ENCODE data around the gene KRTCAP2. TPM values are rescaled to one million over a fixed set of nuclear protein-coding genes. Genes with fewer than 3 reads are reported as not detected.

Gene KRTCAP2
- polyA plus RNA-seq, 3 donors: 120 to 146 (median 127) TPM

DNA sequence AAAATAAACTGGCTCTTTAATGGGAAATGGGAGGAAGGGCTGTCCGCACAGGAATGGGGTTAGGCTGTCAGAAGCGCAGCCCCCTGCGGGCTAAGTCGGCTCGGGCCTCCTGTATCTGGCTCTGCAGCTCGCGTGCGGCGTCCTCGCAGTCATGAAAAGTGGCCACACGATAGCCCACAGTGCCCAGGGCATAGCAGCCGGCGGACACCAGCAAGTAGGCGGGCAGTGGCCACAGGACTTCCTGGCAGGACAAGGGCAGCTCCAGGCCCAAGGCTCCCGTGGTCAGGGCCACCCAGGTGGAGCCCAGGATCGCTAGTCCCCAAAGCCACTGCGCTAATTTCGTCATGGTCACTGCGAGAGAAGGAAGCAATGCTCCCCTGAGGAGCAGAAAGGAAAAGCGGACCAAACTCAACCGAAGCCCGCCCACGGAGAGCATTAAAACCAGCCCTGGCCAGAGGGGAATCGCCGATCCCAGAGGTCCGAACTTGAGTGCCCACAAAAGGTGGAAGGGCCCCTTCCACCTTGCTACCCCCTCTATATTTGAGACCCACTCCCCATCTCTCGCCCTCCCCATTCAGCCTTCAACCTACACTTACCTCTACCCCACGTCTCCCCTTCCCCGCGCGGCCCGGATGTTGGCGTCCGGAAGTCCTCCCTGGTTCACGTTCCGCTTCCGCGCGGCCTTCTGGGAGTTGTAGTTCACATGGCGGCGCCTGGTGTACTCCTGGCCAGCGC is 33.0 kb downstream of the KRTCAP2 start, which contains the start of gene DPM3:
TSS of gene DPM3 (minus strand) at position 637 of the 735 bp plus-strand sequence. CDS start at position 346, 291 bp downstream.
- DNase-seq: peak; percentile 87

- no peak for DNase-seq
These were observed 35.8 kb downstream of the KRTCAP2 start for GRCh38 chr1:155137154-155137949.

- no peak for DNase-seq
These were observed 36.4 kb downstream of the KRTCAP2 start for GRCh38 chr1:155136748-155137147.

DNA sequence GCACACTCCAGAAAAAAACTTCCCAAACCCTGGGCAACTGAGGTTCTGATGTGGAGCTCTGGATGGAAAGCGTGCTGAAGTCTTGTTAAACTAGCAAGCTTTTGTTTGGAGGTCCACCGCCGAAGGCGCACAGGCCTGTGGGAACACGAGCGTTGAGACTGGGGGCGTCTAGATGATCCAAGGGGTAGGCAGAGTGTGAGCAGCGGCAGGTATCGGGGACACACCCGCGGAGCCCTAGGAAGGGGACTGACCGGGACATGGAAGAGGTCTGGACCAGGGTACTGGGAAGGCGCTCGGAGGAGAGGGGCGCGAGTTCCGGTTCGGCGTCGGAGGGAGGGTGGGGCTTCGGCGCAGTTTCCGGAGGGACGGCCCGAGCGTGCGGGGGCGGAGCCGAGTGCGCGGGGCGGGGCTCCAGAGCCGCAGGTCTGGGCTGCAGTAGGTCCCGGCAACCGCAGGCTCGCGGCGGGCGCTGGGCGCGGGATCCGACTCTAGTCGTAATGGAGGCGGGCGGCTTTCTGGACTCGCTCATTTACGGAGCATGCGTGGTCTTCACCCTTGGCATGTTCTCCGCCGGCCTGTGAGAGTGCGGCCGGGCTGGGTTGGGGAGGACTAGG is 37.6 kb downstream of the KRTCAP2 start, which contains the start of gene SLC50A1:
TSS of gene SLC50A1 (plus strand) at position 438 of the 614 bp plus-strand sequence. CDS start at position 498, 60 bp downstream.
- DNase-seq: peak; percentile 93

DNA sequence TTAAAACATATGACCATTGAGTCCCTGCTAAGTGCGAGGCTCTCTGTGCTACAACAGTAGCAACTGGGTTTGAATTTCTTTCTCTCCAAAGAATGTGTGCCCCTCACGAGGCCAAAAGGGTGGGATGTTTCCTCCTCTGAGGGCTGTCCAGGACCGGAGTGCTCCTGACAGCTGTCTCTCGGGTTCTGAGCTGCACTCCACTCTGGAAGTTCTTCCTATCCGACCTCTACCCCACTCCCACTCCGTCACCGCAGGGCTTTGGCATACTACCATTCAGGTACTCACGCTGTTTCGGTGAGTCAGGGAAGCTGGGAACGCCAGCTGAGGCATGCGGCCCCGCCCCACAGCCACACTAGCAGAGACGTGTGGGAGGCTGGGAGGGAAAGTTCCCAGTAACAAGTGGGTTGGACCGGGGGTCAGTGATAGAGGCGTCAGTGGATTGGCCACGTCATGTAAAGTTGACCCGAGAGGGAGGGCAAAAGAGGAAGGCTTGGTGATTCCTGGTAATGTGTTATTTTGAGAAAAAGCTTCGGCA is 38.2 kb downstream of the KRTCAP2 start:
- peak; percentile 82 for DNase-seq

GRCh38 chr1:155134322-155134721 is 38.8 kb downstream of the KRTCAP2 start:
- DNase-seq: no peak

DNA sequence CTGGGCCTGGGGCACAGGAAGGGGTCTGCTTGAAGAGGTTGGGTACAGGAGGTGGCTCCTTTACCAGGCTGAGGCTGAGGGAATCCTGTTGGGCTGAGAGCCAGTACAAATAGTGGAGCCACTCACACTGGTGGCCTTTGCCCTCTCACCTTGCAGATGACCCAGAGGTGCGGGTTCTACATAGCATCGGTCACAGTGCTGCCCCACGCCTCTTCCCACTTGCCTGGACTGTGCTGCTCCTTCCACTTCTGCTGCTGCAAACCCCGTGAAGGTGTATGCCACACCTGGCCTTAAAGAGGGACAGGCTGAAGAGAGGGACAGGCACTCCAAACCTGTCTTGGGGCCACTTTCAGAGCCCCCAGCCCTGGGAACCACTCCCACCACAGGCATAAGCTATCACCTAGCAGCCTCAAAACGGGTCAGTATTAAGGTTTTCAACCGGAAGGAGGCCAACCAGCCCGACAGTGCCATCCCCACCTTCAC is 39.3 kb downstream of the KRTCAP2 start:
- DNase-seq: no peak

DNA sequence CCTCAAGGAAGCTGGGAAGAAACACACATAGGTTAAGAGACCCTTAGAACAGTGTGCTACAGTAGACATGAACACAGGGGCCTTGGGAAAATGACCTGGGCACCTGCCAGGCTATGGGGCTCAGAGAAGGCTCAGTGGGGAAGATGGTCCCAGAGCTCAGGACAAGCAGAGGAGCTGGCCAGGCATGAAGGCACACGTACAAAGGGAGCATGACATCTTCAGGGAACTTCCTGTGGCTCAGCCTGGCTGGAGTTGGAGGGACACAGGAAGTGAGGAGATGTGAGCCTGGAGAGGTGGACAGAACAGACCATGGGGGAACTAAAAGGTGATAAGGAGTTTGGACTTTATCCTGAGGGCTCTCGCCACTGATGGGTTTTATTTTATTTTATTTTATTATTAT is 41.2 kb downstream of the KRTCAP2 start:
- DNase-seq: no peak

DNA sequence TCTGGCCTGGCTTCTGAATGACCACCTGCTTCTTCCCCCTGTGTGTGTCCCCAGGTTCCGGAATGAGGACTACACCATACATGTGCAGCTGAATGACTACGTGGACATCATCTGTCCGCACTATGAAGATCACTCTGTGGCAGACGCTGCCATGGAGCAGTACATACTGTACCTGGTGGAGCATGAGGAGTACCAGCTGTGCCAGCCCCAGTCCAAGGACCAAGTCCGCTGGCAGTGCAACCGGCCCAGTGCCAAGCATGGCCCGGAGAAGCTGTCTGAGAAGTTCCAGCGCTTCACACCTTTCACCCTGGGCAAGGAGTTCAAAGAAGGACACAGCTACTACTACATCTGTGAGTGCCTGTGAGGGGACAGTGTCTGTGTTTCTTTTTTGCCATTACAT is 41.8 kb downstream of the KRTCAP2 start:
- DNase-seq: no peak

GRCh38 chr1:155130272-155131006 is 42.7 kb downstream of the KRTCAP2 start:
- DNase-seq: no peak

- no peak for DNase-seq
These were observed 44.2 kb downstream of the KRTCAP2 start for GRCh38 chr1:155128755-155129473.

DNA sequence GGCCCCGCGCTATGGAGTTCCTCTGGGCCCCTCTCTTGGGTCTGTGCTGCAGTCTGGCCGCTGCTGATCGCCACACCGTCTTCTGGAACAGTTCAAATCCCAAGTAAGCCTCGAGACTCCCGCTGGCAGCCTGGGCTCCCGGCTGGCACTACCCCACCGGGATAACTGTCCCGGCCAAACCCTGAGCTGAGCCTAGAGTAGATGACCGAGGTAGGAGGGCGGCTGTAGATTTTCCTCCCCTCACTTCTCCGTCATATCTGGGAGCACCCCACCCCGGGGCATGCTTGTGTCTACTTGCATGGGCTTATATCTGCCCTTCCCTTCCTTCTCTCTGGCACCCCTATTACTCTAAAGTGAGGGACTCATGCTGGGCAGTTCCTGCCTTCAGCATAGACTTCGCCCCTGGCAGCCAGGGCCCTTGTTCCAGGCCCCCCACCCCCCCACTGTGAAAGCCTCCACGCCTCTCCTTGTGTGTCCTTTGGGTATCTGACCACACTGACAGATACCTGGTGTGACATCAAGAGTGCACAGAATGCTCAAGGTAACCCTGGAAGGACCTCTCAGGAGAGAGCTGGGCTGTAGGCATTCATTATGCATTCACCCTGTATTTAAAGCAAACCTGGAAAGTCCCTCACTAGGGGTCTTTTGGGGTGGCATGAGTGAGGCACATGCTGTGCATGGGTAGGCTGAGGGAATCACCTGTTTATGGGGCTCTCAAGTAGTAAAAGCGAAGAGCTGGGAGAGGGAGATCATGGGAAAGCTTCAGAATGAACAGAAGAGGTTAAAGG is 44.9 kb downstream of the KRTCAP2 start:
- DNase-seq: no peak

DNA sequence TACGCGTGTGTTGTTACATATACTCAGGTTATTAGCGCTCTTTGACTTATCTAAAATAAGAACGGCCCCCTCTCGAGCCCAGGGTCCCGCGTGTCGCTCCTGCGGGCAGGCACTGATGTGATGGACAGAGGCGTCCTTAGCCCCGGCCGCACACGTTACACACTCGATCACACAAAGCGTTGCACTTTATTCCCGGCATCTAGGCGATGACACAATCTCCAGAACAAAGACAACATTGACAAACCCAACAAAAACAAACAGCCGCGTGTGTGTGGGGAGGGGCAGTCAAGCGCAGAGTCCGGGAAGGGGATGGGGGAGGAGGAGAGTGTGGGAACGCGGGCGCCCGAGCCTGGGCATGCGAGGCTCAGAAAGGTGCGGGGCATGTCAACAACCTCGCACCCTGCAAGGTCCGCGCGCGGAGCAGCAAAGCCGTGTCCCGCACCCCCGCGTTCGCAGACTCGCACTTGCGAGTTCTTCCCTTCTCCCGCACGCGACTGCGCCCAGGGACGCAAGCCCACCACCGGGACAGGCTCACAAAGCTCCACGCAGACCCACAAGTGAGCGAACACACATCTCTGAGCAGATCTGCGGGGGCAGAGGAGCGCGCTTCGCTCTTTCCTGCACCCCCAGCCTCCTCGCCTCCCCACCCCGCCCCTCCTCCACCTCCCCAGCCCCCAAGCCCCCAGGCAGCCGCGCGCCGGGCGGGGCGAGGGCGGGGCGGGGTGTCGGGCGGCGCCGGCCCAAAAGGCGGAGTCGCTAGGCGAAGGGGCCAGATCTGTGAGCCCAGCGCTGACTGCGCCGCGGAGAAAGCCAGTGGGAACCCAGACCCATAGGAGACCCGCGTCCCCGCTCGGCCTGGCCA is 45.8 kb downstream of the KRTCAP2 start, which contains the start of gene EFNA1:
TSS of gene EFNA1 (plus strand) at position 772 of the 862 bp plus-strand sequence. CDS start 102 bp downstream, outside the sequence.
- peak; percentile 79 for DNase-seq

DNA sequence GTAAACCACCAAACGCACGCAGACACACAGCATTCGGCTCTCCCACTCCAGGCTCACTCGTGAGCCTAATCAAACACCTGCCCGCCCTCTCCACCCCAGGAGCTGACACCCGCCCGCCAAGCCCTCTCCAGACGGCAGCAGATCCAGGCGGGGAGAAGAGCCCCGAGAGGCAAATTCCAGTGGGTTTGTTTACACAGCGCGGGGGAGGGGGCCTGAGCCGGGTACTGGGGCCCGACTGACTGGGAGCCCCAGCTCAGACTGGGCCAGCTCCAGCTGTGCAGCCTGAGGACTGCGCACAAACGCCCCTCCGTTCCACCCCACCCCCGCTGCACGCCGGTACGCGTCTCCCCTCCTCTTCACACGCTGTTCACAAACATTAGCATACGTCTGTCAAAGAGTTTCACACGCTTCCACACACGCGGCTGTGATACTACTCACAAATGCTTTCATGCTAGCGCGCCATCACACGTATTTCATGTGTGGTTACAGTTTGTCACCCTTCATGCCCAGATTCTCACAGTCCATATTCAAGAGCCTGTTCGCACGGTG is 46.5 kb downstream of the KRTCAP2 start:
- DNase-seq: no peak

DNA sequence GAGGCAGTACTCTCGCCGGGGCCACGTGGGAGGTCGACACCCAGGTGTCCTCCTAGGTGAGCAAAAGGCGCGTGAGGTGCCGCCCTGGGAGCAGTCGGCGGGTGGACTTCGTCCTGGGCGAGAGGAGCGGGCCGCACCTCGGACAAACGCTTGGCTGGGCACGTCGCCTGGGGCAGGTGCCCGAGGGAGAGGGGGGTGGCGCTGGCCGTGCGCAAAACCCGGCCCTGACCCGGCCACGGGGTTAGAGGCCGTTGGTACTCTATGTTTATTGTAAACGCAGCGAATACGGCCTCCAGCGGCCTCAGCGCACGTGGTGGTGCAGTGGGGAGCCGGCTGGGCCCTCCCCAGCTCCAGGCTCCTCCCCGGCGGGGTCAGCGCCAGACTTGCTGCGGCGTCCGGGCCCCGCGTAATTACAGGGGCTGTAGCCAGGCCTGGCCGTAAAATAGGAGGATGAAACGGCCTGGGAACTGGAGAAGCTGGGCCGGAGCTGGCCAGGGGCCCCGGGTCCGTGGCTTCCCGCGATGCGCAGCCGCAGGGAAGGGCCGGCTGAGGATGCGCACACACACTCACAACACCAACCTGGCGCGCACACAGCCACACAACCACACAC is 47.1 kb downstream of the KRTCAP2 start:
- no peak for DNase-seq

DNA sequence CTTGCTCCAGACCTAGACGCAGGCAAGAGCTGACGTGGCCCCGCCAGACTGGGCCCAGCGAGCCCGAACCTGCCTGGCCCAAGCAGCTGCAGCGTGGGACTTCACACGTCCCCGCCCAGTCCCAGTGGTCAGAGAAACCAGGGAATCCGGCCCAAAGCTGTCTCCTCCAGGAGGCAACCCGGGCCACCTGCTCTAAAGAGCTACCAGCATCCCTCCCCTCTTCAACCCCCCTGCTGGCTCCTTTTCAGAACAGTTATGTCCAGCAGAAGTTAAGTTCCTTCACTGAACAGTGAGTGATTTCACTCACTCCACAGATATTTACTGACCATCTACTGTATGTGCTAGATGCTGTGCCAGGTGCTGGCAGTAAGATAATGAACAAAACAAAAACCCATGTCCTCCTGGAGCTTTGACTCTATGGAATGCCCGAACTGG is 47.6 kb downstream of the KRTCAP2 start:
- no peak for DNase-seq
